GM23248 (cell line): ENCODE data around the gene NTSR2.

Source experiments
- EZH2 ChIP-seq: fragments of 200-600 bp; sonication (generic); IDR thresholded peaks from 2 replicates; pipeline ENCODE4 v1.6.1; 2018; ENCODE audit warnings: antibody characterized with exemption, mild to moderate bottlenecking; ENCODE audit not compliant: insufficient read depth, poor library complexity, severe bottlenecking
- EZH2phosphoT487 ChIP-seq: fragments of 200-600 bp; sonication (generic); IDR thresholded peaks from 2 replicates; pipeline ENCODE4 v1.6.1; 2018; ENCODE audit warnings: antibody characterized with exemption, moderate library complexity, mild to moderate bottlenecking, low read depth; ENCODE audit not compliant: insufficient read depth

- TF ChIP-seq EZH2 (no peak), EZH2phosphoT487 (no peak)
Measured at GRCh38 chr2:11681722-11682589, 12.0 kb upstream of the NTSR2 start.
